ENCODE measurements around the gene AP5M1.

DNA sequence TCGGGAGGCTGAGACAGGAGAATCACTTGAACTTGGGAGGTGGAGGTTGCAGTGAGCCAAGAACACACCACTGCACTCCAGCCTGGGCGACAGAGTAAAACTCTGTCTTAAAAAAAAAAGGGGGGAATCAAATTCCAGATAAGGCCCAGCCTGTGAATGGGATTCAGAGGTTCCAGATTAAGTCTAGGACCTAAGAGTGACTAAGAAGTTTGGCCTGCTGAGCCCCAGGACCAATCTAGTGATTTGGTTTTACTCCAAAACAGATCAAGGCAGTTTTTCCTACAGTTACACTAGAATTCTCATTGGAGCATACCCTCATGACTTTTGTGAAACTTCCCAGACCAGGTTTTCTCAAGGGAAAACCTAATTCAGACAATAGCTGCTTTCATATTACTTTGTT is 22.8 kb upstream of the AP5M1 start:
- TF ChIP-seq PAX5 (IDR thresholded peaks at IDR 0.05; ENCODE audit: insufficient read depth, low read length, severe bottlenecking): no peak
- no peak for TF ChIP-seq POLR2A (IDR thresholded peaks at IDR 0.05; ENCODE audit: low read depth, low read length)
- TF ChIP-seq POLR2AphosphoS5 (IDR thresholded peaks at IDR 0.05; ENCODE audit: low read depth, low read length): no peak
- no peak for TF ChIP-seq POU2F2 (IDR thresholded peaks at IDR 0.05; ENCODE audit: low read depth, low read length)
- no peak for TF ChIP-seq TAF1 (IDR thresholded peaks at IDR 0.05; ENCODE audit: low read depth, low read length)
- no peak for TF ChIP-seq SPI1 (IDR thresholded peaks at IDR 0.05; ENCODE audit: low read depth, low read length)

Measured in GM12891 (cell line).